ENCODE data around the gene COPS9.

COPS9 gene

GRCh38 chr2:240165661-240166060 is 29.6 kb upstream of the COPS9 start:
- no peak for DNase-seq

DNA sequence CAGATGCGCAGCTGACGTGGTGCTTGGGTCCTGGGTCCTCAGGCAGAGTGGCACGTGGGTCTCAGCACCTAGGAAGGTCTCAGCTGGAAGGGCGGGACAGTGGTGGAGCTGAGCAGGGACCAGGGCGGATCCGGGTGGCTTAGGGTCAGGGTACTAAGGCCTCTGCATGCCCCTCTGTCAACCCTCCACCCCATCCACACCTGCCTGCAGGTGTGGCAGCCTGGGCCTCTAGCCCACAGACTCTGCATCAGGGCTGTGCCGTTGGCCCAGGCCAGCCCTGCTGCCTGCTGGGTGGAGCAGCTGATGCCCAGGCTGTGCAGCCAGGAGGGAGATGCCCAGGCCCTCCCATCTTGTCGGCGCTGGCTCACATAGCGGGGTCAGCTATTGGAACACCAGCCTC is 28.9 kb upstream of the COPS9 start:
- no peak for DNase-seq

- no peak for DNase-seq
Measured at GRCh38 chr2:240164586-240164985, 28.5 kb upstream of the COPS9 start.

GRCh38 chr2:240163844-240164574 is 27.9 kb upstream of the COPS9 start:
- no peak for DNase-seq

- no peak for DNase-seq
Measured at GRCh38 chr2:240162939-240163714, 27.0 kb upstream of the COPS9 start.

DNA sequence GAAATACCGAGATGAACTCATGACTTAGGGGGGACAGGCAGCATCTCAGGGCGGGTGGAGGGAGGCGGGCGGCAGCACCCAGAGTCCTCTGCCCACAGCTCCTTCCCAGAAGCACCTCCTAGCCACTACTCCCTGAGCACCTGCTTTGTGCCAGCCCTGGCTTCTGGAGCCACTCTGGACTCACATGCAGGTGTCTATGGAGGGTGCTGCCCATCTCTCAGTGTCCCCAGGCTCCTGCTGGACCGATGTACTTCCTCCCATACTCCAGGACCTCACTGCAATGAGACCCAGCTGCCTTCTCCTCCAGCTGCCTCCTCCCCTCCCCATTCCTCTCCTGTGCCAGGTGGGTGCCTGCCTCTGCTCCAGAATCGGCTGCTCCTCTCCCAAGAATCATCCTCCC is 26.4 kb upstream of the COPS9 start:
- no peak for DNase-seq

DNA sequence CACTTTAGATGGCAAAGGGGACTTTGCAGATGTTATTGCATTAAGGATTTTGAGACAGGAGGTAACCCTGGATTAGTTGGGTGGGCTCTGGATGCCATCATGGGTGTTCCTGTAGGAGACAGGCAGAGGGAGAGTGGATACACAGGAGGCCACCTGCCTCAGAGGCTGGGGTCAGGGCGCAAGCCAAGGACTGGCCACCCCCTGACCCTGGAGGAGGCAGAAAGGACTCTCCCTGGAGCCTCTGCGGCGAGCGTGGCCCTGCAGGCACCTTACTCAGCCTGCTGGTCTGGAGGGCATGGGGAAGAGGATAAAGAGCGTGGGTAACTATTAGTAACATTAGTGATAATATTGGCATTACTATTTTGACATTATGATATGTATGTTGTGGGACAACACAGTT is 25.9 kb upstream of the COPS9 start:
- no peak for DNase-seq

GRCh38 chr2:240161087-240161750 is 25.1 kb upstream of the COPS9 start:
- DNase-seq = no peak

- no peak for DNase-seq
Measured at GRCh38 chr2:240160291-240161086, 24.4 kb upstream of the COPS9 start.

GRCh38 chr2:240159251-240159839 is 23.2 kb upstream of the COPS9 start:
- DNase-seq = no peak

GRCh38 chr2:240157147-240157470 is 21.0 kb upstream of the COPS9 start:
- no peak for DNase-seq

DNA sequence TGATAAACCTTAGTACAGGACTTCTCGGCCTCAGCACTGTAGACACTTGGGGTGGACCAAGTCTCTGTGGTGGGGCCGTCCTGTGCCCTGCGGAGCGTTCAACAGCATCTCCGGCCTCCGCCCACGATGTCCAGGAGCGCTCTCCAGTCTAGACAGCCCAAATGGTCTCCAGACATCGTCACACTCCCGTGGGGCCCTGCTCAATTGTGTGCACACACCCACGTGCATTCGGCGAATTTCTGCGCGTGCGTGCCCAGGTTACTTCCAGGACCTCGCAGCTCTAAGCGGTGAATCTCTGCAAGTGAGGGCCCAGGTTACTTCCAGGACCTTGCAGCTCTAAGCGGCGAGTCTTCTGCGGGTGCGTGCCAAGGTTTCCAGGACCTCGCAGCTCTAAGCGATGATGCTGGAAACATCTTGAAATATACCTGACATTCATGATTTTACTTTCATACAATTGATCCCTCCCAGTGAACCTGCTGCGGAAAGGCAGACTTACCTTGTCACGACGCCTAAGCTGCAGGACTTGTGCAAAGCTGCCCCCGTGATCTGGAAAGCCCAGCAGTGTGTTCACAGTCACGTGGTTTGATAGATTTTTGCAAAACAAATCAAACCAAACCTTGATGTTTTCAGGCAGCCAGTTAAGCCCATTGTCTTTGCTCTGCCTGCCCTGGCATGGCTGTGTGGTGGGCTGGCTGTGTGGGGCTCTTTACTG is 20.5 kb upstream of the COPS9 start:
- no peak for DNase-seq

GRCh38 chr2:240155745-240156390 is 19.8 kb upstream of the COPS9 start:
- no peak for DNase-seq

- no peak for DNase-seq
Measured at GRCh38 chr2:240155048-240155744, 19.1 kb upstream of the COPS9 start.

- no peak for DNase-seq
Measured at GRCh38 chr2:240154606-240155005, 18.5 kb upstream of the COPS9 start.

DNA sequence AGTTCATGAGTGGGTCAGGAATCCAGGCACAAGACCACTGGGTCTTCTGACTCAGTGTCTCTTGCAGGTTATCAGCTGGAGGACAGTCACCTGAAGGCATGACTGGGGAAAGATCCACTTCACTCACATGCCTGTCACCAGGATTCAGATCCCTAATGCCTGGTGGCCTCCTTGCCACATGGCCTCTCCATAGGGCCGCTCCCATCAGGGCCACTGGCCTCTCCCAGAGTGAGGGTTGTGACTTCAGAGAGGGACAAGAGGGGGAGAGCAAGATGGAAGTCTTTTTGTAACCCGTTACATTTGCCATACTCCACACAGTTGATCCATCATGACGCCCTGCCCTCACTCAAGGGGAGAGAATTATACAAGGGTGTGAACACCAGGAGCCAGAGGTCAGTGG is 17.3 kb upstream of the COPS9 start:
- no peak for DNase-seq

DNA sequence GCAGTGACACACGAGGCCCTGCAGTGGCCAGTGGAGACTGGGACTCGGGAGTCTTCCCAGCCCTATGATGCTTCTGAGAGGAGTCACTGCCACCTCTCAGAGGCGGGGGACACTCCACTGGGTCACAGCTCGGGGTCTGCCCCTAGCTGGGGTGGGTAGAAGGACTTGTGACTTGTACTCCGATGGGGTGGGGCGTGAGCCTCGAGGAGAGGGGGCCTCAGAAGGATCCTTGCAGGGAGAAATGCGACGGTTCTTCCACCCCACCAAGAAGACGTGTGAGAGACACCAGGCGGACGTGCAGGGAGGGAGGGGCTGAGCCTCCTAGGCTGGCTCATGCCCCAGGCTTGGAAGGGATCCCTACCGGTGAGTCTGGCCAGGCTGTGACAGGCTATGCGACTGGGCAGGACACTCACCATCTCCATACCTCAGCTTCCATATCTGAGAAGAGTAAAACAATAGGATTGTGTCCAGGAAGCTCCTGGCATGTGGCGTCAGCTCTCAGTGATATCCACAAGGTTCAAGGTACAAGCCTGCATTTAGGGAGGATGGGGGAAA is 15.4 kb upstream of the COPS9 start:
- DNase-seq = no peak

GRCh38 chr2:240149943-240150784 is 14.1 kb upstream of the COPS9 start:
- DNase-seq = peak; percentile 44

GRCh38 chr2:240147911-240148587 is 11.9 kb upstream of the COPS9 start:
- DNase-seq = no peak

Data from activated CD4-positive, alpha-beta T cell treated with anti-CD3 and anti-CD28 coated beads, Interleukin-2, amount 50 U/mL, for 48 hours (primary cell).